ENCODE measurements around the gene CEACAM21.

Gene CEACAM21

GRCh38 chr19:41575998-41576397 lies at the start of gene CEACAM21:
CEACAM21 (plus strand) TSS chr19:41576166; CDS start chr19:41576275, 109 bp downstream.
- H3K4me1 Mint-ChIP-seq = peaks cover 15% of the 10 kb centered on the region
- peak within 1 kb of the TSS; percentile 83 for H3K4me3 Mint-ChIP-seq

GRCh38 chr19:41527089-41527488 lies 48.9 kb upstream of the CEACAM21 start:
- H3K27ac Mint-ChIP-seq = peak overlapping the region; percentile 38
- ATAC-seq (ENCODE audit: low read depth) = no peak

More at GRCh38 chr19:41575998-41576397, at the start of gene CEACAM21:
- DNase-seq (ENCODE audit: low spot score in 2 of 2) = peak; percentile 43 to 64
- ATAC-seq (ENCODE audit: low read depth) = peak; percentile 100
- peak within 1 kb of the TSS; percentile 49 for H3K27ac Mint-ChIP-seq
- peaks cover 19% of the 10 kb centered on the region for H3K36me3 Mint-ChIP-seq
- no peaks in the 10 kb centered on the region for H3K27me3 Mint-ChIP-seq
- H3K9me3 Mint-ChIP-seq = no peaks in the 10 kb centered on the region

DNA sequence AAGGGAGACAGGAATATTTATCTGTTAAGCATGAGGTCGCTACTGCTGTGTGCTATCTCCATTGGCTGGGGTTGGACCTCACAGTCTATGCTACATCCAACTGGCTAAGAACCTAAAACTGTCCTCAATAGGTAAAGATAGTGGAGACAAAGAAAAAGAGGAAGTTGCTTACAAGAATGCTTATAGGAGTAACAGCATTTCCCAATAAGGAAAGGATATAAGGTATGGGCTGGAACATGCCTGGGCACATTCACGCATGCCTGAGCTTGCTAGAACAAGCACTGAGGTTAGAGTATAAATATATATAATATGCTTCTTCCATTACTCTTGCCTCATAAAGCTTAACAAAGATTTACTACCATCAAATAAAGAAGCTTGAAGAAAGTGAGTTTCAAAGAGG lies 47.9 kb upstream of the CEACAM21 start:
- Mint-ChIP-seq H3K9me3 (peaks cover 14% of the 10 kb centered on the region), H3K4me1 (peaks cover 47% of the 10 kb centered on the region), H3K4me3 (no peak overlapping the region), H3K27ac (peak overlapping the region; percentile 76), H3K36me3 (peaks cover 4% of the 10 kb centered on the region), H3K27me3 (peaks cover 1% of the 10 kb centered on the region)
- DNase-seq (ENCODE audit: low spot score in 2 of 2) = no peak
- no peak for ATAC-seq (ENCODE audit: low read depth)

More at GRCh38 chr19:41527089-41527488, 48.9 kb upstream of the CEACAM21 start:
- Mint-ChIP-seq H3K4me3 (no peak overlapping the region), H3K9me3 (peaks cover 14% of the 10 kb centered on the region), H3K36me3 (peaks cover 4% of the 10 kb centered on the region), H3K27me3 (peaks cover 1% of the 10 kb centered on the region), H3K4me1 (peaks cover 49% of the 10 kb centered on the region)
- no peak for DNase-seq (ENCODE audit: low spot score in 2 of 2)

DNA sequence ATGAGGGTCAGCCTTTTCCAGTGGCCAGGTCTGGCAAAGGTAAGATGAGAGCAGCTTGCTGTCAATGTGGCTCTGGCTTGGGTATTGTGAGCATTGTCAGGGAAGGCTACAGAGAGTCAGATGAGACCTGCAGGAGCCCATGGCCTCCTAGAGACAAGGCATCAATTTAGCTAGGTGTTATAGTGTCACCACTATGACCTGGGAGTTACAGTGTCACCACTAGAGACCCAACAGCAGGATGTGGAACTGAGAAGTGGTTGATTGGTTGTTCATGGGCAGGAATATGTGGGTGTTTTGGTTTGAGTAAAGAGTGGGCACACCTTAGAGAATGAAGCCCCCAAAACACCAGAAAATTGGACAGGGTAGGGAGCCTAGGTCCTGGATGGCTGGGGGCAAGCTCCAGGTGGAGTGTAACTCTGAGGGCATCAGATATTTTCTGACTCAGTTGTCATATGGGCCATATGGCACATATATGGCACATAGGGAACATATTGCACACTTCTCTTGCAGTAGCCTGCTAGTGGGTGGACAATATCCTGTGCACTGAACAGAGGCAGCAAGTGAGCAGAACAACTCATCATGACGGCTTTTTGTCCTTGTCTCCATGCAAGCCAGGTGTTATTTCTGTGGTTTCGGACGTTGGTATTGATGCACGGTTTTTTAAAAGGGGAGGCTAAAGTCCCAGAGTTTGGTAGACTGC lies 46.3 kb upstream of the CEACAM21 start:
- ATAC-seq (ENCODE audit: low read depth) (no peak), DNase-seq (ENCODE audit: low spot score in 2 of 2) (no peak)
- H3K4me1 Mint-ChIP-seq = peaks cover 55% of the 10 kb centered on the region
- no peak overlapping the region for H3K4me3 Mint-ChIP-seq
- H3K27me3 Mint-ChIP-seq = peaks cover 1% of the 10 kb centered on the region
- peak overlapping the region; percentile 93 for H3K27ac Mint-ChIP-seq
- H3K9me3 Mint-ChIP-seq = peaks cover 14% of the 10 kb centered on the region
- peaks cover 4% of the 10 kb centered on the region for H3K36me3 Mint-ChIP-seq

DNA sequence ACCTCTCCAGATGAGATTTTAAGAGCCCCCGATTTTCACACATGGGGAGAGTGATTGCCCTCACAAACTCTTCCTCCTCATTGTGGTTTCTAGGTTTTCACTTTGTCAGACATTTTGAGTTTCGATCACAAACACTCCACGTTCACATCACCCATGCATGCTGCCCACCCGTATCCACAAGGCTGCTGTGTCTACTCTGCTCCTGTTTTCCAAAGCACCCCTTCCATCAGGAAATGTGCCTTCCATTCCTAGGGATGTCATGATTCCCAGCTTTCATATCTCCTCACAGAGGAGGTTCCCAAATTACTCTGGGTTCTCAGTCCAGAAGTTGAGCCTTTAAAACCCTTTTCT lies 45.8 kb upstream of the CEACAM21 start:
- DNase-seq (ENCODE audit: low spot score in 2 of 2) = no peak
- Mint-ChIP-seq H3K4me1 (peaks cover 59% of the 10 kb centered on the region), H3K9me3 (peaks cover 14% of the 10 kb centered on the region), H3K4me3 (no peak overlapping the region), H3K27me3 (peaks cover 1% of the 10 kb centered on the region), H3K27ac (peak overlapping the region; percentile 93), H3K36me3 (peaks cover 4% of the 10 kb centered on the region)
- no peak for ATAC-seq (ENCODE audit: low read depth)

DNA sequence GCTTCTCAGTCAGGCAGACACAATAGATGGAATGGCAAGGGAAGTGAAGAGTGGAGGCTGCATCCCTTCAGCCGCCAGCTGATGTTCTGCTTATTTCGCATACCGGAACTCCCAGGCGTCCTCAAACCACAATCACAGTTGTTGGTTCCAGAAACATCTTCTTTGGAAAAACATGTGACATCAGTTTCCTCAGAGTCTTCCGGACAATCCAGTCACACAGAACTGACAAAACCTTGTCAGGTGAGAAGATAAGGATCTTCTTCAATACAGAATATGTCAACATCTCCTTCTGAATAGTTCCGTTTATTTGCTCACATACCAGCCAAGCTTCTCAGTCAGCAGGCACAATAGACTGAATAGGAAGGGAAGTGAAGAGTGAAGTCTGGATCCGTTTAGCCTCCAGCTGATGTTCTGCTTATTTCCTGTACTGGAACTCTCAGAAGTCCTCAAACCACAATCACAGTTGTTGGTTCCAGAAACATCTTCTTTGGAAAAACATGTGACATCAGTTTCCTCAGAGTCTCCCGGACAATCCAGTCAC lies 45.1 kb upstream of the CEACAM21 start:
- peaks cover 14% of the 10 kb centered on the region for H3K9me3 Mint-ChIP-seq
- H3K27ac Mint-ChIP-seq = peak overlapping the region; percentile 93
- H3K4me1 Mint-ChIP-seq = peaks cover 60% of the 10 kb centered on the region
- peaks cover 1% of the 10 kb centered on the region for H3K27me3 Mint-ChIP-seq
- peaks cover 4% of the 10 kb centered on the region for H3K36me3 Mint-ChIP-seq
- H3K4me3 Mint-ChIP-seq = peak overlapping the region; percentile 79
- peak; percentile 25 for ATAC-seq (ENCODE audit: low read depth)
- DNase-seq (ENCODE audit: low spot score in 2 of 2) = no peak

- peak; percentile 69 to 80 for DNase-seq (ENCODE audit: low spot score in 2 of 2)
- Mint-ChIP-seq H3K9me3 (peaks cover 12% of the 10 kb centered on the region), H3K4me1 (peaks cover 64% of the 10 kb centered on the region), H3K4me3 (peak overlapping the region; percentile 79), H3K27ac (peak overlapping the region; percentile 93), H3K36me3 (peaks cover 4% of the 10 kb centered on the region), H3K27me3 (no peaks in the 10 kb centered on the region)
- peak; percentile 77 for ATAC-seq (ENCODE audit: low read depth)
Observed at GRCh38 chr19:41531438-41532311, 44.3 kb upstream of the CEACAM21 start.

DNA sequence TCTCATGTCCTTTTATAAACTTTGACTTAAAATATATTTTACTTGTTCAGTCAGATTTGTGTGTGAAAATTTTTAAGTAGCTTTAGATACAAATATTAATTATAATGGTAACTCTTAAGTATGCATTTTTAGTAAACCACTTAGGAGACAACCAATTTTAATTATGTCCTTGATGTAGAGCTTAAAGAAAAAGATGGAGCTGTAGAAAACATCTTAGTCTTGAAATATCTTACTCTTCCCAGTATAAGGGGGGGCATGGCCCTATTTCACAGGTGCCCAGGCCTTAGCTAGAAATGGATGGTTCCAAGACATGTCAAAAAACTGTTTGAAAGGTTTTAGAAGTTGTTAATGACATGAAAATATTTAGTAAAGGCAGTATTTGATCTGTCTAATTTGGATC lies 43.4 kb upstream of the CEACAM21 start:
- H3K4me3 Mint-ChIP-seq = no peak overlapping the region
- ATAC-seq (ENCODE audit: low read depth) (no peak), DNase-seq (ENCODE audit: low spot score in 2 of 2) (no peak)
- peaks cover 4% of the 10 kb centered on the region for H3K36me3 Mint-ChIP-seq
- H3K27me3 Mint-ChIP-seq = no peaks in the 10 kb centered on the region
- peaks cover 67% of the 10 kb centered on the region for H3K4me1 Mint-ChIP-seq
- peak overlapping the region; percentile 93 for H3K27ac Mint-ChIP-seq
- peaks cover 12% of the 10 kb centered on the region for H3K9me3 Mint-ChIP-seq

GRCh38 chr19:41533671-41534215 lies 42.2 kb upstream of the CEACAM21 start:
- peaks cover 67% of the 10 kb centered on the region for H3K4me1 Mint-ChIP-seq
- H3K4me3 Mint-ChIP-seq = peak overlapping the region; percentile 32
- no peak for ATAC-seq (ENCODE audit: low read depth)
- peaks cover 12% of the 10 kb centered on the region for H3K9me3 Mint-ChIP-seq
- DNase-seq (ENCODE audit: low spot score in 2 of 2) = no peak
- H3K27ac Mint-ChIP-seq = no peak overlapping the region
- H3K27me3 Mint-ChIP-seq = no peaks in the 10 kb centered on the region
- peaks cover 5% of the 10 kb centered on the region for H3K36me3 Mint-ChIP-seq

DNA sequence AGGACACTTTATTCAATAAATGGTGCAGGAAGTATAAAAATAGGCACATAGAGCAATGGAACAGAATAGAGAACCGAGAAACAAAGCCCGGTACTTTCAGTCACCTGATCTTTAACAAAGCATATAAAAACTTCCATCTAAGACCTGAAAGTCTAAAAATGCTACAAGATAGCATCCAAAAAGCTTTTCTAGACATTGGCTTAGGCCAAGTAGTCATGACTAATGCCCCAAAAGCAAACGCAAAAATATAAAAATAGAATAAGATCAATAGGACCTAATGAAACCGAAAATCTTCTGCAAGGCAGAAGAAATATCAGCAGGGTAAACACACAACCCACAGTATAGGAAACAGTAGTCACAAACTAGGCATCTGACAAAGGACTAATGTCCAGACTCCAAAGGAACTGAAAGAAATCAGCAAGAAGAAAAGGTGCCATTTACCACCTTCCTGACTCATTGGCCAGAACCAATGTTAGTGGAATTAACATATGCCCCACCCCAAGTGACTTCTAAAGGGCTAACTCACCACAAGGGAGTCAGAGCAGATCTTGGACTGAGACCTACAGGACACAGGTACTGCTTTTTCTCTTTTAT lies 40.8 kb upstream of the CEACAM21 start:
- Mint-ChIP-seq H3K4me3 (peak overlapping the region; percentile 81), H3K4me1 (peaks cover 60% of the 10 kb centered on the region), H3K27ac (peak overlapping the region; percentile 88), H3K36me3 (peaks cover 9% of the 10 kb centered on the region), H3K9me3 (peaks cover 7% of the 10 kb centered on the region), H3K27me3 (no peaks in the 10 kb centered on the region)
- peak; percentile 71 for ATAC-seq (ENCODE audit: low read depth)
- DNase-seq (ENCODE audit: low spot score in 2 of 2) = peak in 1 of 2 donors; percentile 40

DNA sequence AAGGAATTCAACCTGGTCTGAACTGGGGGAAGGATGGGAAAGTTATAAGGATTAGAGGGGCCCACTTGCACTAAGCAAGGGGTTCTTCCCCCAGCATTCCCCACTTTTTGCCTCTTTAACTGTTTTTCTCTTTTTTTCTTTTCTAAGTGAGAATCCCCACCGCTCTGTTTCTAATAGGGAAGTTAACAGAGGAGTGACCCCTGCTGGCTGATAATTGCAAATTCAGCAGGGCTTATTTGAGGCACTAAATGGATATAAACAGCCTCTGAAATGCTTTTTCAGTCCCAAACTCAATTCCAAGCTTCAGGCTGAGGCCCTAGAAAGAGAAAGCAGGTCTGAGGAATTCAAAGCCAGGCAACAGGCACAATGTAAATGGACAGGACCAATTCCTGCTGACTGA lies 38.2 kb upstream of the CEACAM21 start:
- H3K4me3 Mint-ChIP-seq = no peak overlapping the region
- ATAC-seq (ENCODE audit: low read depth) (no peak), DNase-seq (ENCODE audit: low spot score in 2 of 2) (peak in 1 of 2 donors; percentile 34)
- H3K27ac Mint-ChIP-seq = no peak overlapping the region
- H3K9me3 Mint-ChIP-seq = no peaks in the 10 kb centered on the region
- peaks cover 5% of the 10 kb centered on the region for H3K36me3 Mint-ChIP-seq
- no peaks in the 10 kb centered on the region for H3K27me3 Mint-ChIP-seq
- peaks cover 46% of the 10 kb centered on the region for H3K4me1 Mint-ChIP-seq

DNA sequence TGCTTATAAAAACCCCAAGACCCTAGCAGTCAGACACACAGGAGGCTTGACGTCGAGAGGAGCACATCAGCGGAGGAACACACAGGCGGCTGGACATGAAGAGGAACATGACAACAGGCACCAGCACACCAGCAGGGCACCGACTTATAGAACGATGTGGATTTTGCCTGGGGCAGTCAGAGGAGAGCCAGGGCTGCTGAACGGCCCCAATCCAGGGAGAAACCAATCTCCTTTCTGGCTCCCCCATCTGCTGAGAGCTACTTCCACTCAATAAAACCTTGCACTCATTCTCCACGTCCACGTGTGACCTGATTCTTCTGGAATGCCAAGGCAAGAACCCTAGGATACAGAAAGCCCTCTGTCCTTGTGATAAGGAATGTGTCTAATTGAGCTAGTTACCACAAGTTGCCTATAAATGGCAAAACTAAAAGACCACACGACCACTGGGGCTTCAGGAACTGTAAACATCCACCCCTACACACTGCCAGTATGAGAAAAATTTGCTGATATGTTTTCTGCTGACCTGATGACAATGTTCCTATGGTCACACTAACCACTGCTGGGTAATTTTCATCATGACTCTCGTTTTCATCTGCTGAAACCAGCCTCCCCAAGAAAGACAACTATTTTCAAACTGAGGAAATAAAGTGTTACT lies 35.8 kb upstream of the CEACAM21 start:
- no peak for DNase-seq (ENCODE audit: low spot score in 2 of 2)
- peaks cover 5% of the 10 kb centered on the region for H3K36me3 Mint-ChIP-seq
- H3K27me3 Mint-ChIP-seq = no peaks in the 10 kb centered on the region
- no peaks in the 10 kb centered on the region for H3K9me3 Mint-ChIP-seq
- H3K4me3 Mint-ChIP-seq = no peak overlapping the region
- peaks cover 38% of the 10 kb centered on the region for H3K4me1 Mint-ChIP-seq
- ATAC-seq (ENCODE audit: low read depth) = no peak
- no peak overlapping the region for H3K27ac Mint-ChIP-seq

GRCh38 chr19:41541990-41542584 lies 33.9 kb upstream of the CEACAM21 start:
- Mint-ChIP-seq H3K4me3 (peak overlapping the region; percentile 48), H3K4me1 (peaks cover 39% of the 10 kb centered on the region), H3K27ac (no peak overlapping the region), H3K36me3 (peaks cover 5% of the 10 kb centered on the region), H3K9me3 (no peaks in the 10 kb centered on the region), H3K27me3 (no peaks in the 10 kb centered on the region)
- ATAC-seq (ENCODE audit: low read depth) = peak; percentile 51
- peak; percentile 75 to 79 for DNase-seq (ENCODE audit: low spot score in 2 of 2)

All from memory B cell (primary cell).